OCI-LY1 (cell line): ENCODE data around the gene CYBB.

ENCODE experiments used
- H2AFZ ChIP-seq: fragments of 200-600 bp; sonication (generic), shearing (Covaris generic); 2 replicates; pipeline ENCODE4 v1.6.0; 2014; ENCODE audit warnings: antibody characterized with exemption, mild to moderate bottlenecking, low read length
- H3F3A ChIP-seq: fragments of 200-600 bp; sonication (generic), shearing (Covaris generic); 2 replicates; pipeline ENCODE4 v1.6.0; 2014; ENCODE audit warnings: mild to moderate bottlenecking, antibody characterized with exemption, low read length, moderate library complexity; ENCODE audit not compliant: insufficient read depth
- H3K27ac ChIP-seq: fragments of 200-600 bp; sonication (generic); 2 replicates; pipeline ENCODE4 v1.5.1; 2014; ENCODE audit warnings: low read length, mixed run types, mild to moderate bottlenecking, low read depth; ENCODE audit not compliant: poor library complexity, severe bottlenecking
- H3K27me3 ChIP-seq: fragments of 200-600 bp; sonication (generic); 2 replicates; pipeline ENCODE4 v1.6.0; 2014; ENCODE audit warnings: antibody characterized with exemption, mild to moderate bottlenecking, low read length, moderate library complexity; ENCODE audit not compliant: insufficient read depth
- H3K36me3 ChIP-seq: fragments of 200-600 bp; sonication (generic); 2 replicates; pipeline ENCODE4 v1.6.1; 2014; ENCODE audit warnings: mild to moderate bottlenecking, antibody characterized with exemption, low read length, moderate library complexity, mixed read lengths; ENCODE audit not compliant: insufficient read depth
- H3K4me1 ChIP-seq: fragments of 200-600 bp; sonication (generic); 2 replicates; pipeline ENCODE4 v1.5.1; 2014; ENCODE audit warnings: mild to moderate bottlenecking, low read length, moderate library complexity; ENCODE audit not compliant: insufficient read depth, severe bottlenecking
- H3K4me2 ChIP-seq: fragments of 200-600 bp; sonication (generic), shearing (Covaris generic); 2 replicates; pipeline ENCODE4 v1.6.1; 2014; ENCODE audit warnings: low read length
- H3K4me3 ChIP-seq: fragments of 200-600 bp; sonication (generic); 2 replicates; pipeline ENCODE4 v1.5.1; 2014; ENCODE audit warnings: low read length, low read depth, mild to moderate bottlenecking, mixed read lengths; ENCODE audit not compliant: poor library complexity, severe bottlenecking
- H3K79me2 ChIP-seq: fragments of 200-600 bp; shearing (Covaris generic); 2 replicates; pipeline ENCODE4 v1.6.1; 2016; ENCODE audit warnings: mixed run types, low read length, mixed read lengths; ENCODE audit not compliant: insufficient read depth
- H3K9ac ChIP-seq: fragments of 200-600 bp; sonication (generic), shearing (Covaris generic); 2 replicates; pipeline ENCODE4 v1.6.1; 2014; ENCODE audit warnings: mild to moderate bottlenecking, low read length, mixed read lengths
- H3K9me2 ChIP-seq: fragments of 200-600 bp; sonication (generic), shearing (Covaris generic); 2 replicates; pipeline ENCODE4 v1.6.1; 2014; ENCODE audit warnings: low read depth, mild to moderate bottlenecking, low read length, mixed read lengths
- H3K9me3 ChIP-seq: fragments of 200-600 bp; shearing (Covaris generic); 2 replicates; pipeline ENCODE4 v1.6.1; 2014; ENCODE audit warnings: low read length, mixed read lengths
- H4K20me1 ChIP-seq: fragments of 200-600 bp; sonication (generic), shearing (Covaris generic); 2 replicates; pipeline ENCODE4 v1.6.0; 2016; ENCODE audit warnings: mild to moderate bottlenecking, low read length; ENCODE audit not compliant: insufficient read depth
- EZH2 ChIP-seq: fragments of 200-600 bp; sonication (generic), shearing (Covaris generic); IDR thresholded peaks from 2 replicates; pipeline ENCODE4 v1.8.0; 2017; ENCODE audit warnings: borderline replicate concordance, mixed run types, mild to moderate bottlenecking, antibody characterized with exemption, low read length, moderate library complexity, mixed read lengths
- TF ChIP-seq, protein P1 (sequence below): fragments of 200-600 bp; sonication (generic), shearing (Covaris generic); IDR thresholded peaks from 2 replicates; pipeline ENCODE4 v1.5.1; 2017; ENCODE audit warnings: mild to moderate bottlenecking, antibody characterized with exemption, low read length, moderate library complexity, mixed read lengths

The CYBB gene

DNA sequence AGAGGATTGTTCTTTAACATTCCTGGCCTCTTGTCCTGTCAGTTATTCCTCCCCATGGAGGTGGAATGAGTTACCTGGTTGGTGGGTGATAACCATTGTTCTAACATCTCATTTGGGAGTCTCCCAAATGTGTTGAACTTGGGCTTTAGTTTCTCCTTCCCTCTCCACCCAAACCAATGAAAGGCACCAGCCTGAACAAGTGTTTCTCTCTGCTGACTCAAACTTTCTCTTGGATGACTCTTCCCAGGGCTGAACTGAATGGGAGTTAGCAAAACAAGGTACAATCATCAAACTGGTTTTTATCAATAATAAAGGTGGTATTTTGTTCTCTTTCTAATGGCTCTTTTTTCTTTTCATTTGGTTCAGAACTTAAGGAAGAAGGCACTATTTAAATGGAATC lies 64.8 kb downstream of the CYBB start:
- H3K4me2 ChIP-seq, result no peak overlapping the region
- no peaks in the 10 kb centered on the region for H3K9me3 ChIP-seq
- no peak overlapping the region for H3K27ac ChIP-seq
- H3F3A ChIP-seq, result no peaks in the 10 kb centered on the region
- TF ChIP-seq, protein P1, sequence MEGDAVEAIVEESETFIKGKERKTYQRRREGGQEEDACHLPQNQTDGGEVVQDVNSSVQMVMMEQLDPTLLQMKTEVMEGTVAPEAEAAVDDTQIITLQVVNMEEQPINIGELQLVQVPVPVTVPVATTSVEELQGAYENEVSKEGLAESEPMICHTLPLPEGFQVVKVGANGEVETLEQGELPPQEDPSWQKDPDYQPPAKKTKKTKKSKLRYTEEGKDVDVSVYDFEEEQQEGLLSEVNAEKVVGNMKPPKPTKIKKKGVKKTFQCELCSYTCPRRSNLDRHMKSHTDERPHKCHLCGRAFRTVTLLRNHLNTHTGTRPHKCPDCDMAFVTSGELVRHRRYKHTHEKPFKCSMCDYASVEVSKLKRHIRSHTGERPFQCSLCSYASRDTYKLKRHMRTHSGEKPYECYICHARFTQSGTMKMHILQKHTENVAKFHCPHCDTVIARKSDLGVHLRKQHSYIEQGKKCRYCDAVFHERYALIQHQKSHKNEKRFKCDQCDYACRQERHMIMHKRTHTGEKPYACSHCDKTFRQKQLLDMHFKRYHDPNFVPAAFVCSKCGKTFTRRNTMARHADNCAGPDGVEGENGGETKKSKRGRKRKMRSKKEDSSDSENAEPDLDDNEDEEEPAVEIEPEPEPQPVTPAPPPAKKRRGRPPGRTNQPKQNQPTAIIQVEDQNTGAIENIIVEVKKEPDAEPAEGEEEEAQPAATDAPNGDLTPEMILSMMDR, result no peak
- no peak for TF ChIP-seq EZH2
- no peak overlapping the region for H2AFZ ChIP-seq
- no peaks in the 10 kb centered on the region for H3K9me2 ChIP-seq
- H3K79me2 ChIP-seq, result no peaks in the 10 kb centered on the region
- peaks cover 11% of the 10 kb centered on the region for H3K4me1 ChIP-seq
- H3K36me3 ChIP-seq, result no peaks in the 10 kb centered on the region
- H3K9ac ChIP-seq, result no peak overlapping the region
- H3K4me3 ChIP-seq, result no peak overlapping the region
- H4K20me1 ChIP-seq, result no peaks in the 10 kb centered on the region
- no peaks in the 10 kb centered on the region for H3K27me3 ChIP-seq

DNA sequence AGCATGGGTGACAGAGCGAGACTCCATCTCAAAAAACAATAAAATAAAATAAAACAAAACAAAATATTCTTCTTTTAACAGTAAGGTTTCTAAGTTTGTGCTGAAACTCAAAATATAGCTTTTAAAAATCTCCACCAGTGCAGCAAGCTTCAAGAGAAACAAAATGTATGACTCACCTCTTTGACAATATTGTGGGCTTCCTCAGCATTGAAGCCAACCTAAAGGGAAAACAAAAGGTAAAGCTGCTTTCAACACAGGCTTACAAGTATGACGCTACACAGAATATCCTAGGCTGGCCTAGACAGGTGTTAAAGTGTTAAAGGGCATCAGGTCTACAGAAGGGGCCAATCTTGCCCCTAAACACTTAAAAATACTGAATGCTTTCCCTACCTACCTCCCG lies 66.3 kb downstream of the CYBB start:
- H3K4me2 ChIP-seq, result peak overlapping the region; percentile 72
- no peaks in the 10 kb centered on the region for H3K9me3 ChIP-seq
- H3K27me3 ChIP-seq, result no peaks in the 10 kb centered on the region
- H3K9me2 ChIP-seq, result no peaks in the 10 kb centered on the region
- peak overlapping the region; percentile 91 for H3K4me3 ChIP-seq
- no peak overlapping the region; the same call in 1 of the 2 replicates for H3K9ac ChIP-seq
- no peak overlapping the region for H2AFZ ChIP-seq
- no peaks in the 10 kb centered on the region for H3F3A ChIP-seq
- no peak overlapping the region for H3K27ac ChIP-seq
- TF ChIP-seq, protein P1, result no peak
- TF ChIP-seq EZH2, result no peak
- H3K79me2 ChIP-seq, result no peaks in the 10 kb centered on the region
- H3K4me1 ChIP-seq, result peaks cover 11% of the 10 kb centered on the region
- H4K20me1 ChIP-seq, result no peaks in the 10 kb centered on the region
- no peaks in the 10 kb centered on the region for H3K36me3 ChIP-seq

DNA sequence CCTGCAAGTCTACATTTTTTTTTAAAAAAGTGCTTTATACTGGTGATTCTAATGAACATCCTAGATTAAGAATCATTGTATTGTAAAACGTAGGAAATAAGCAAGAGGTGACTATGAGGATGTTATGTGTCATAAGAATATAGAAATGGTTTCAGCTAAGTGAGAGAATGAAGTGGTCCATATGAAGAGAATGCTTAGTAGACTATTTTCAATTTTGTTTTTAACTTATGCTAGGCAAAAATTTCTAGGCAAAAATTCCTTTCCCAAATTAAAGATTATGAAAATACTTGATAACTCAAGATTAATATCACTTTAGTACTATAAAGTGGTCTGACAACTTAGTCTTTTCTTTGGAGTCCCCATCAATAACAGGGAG lies 66.7 kb downstream of the CYBB start:
- H3K4me1 ChIP-seq, result peaks cover 11% of the 10 kb centered on the region
- H3K9ac ChIP-seq, result peak overlapping the region; percentile 82
- H3K9me2 ChIP-seq, result no peaks in the 10 kb centered on the region
- peak overlapping the region; percentile 91 for H3K4me3 ChIP-seq
- H3K36me3 ChIP-seq, result no peaks in the 10 kb centered on the region
- H3K9me3 ChIP-seq, result no peaks in the 10 kb centered on the region
- no peak overlapping the region for H2AFZ ChIP-seq
- TF ChIP-seq, protein P1, result no peak
- no peak for TF ChIP-seq EZH2
- H3K79me2 ChIP-seq, result no peaks in the 10 kb centered on the region
- H3K4me2 ChIP-seq, result peak overlapping the region; percentile 72
- no peaks in the 10 kb centered on the region for H3F3A ChIP-seq
- no peaks in the 10 kb centered on the region for H3K27me3 ChIP-seq
- H4K20me1 ChIP-seq, result no peaks in the 10 kb centered on the region
- no peak overlapping the region for H3K27ac ChIP-seq
